GM19023 (cell line): ENCODE data around the gene AGTRAP.

Experiments
- ATAC-seq: cut with Tn5 transposase; IDR thresholded peaks from one replicate; pipeline ENCODE4 v1.9.1; 2021; ENCODE audit warnings: mild to moderate bottlenecking, moderate library complexity; ENCODE audit not compliant: unreplicated experiment

AGTRAP gene

GRCh38 chr1:11780380-11781147 lies 44.6 kb downstream of the AGTRAP start:
- no peak for ATAC-seq

- no peak for ATAC-seq
Measured at GRCh38 chr1:11781297-11781696, 45.4 kb downstream of the AGTRAP start.

GRCh38 chr1:11782127-11782708 lies 46.3 kb downstream of the AGTRAP start:
- no peak for ATAC-seq

- ATAC-seq = no peak
Measured at GRCh38 chr1:11783556-11783955, 47.6 kb downstream of the AGTRAP start.

- ATAC-seq = no peak
Measured at GRCh38 chr1:11784256-11784992, 48.5 kb downstream of the AGTRAP start.

GRCh38 chr1:11784993-11785769 lies 49.2 kb downstream of the AGTRAP start:
- ATAC-seq = no peak

- no peak for ATAC-seq
Measured at GRCh38 chr1:11786168-11786567, 50.2 kb downstream of the AGTRAP start.

GRCh38 chr1:11787251-11787803 lies 51.4 kb downstream of the AGTRAP start:
- ATAC-seq = no peak

- no peak for ATAC-seq
Measured at GRCh38 chr1:11787804-11788436, 52.0 kb downstream of the AGTRAP start.

GRCh38 chr1:11788549-11789053 lies 52.7 kb downstream of the AGTRAP start:
- ATAC-seq = no peak

- no peak for ATAC-seq
Measured at GRCh38 chr1:11789126-11790067, 53.5 kb downstream of the AGTRAP start.

- no peak for ATAC-seq
Measured at GRCh38 chr1:11790101-11790879, 54.4 kb downstream of the AGTRAP start.

- no peak for ATAC-seq
Measured at GRCh38 chr1:11790880-11791715, 55.2 kb downstream of the AGTRAP start.

GRCh38 chr1:11792106-11792505 lies 56.2 kb downstream of the AGTRAP start:
- no peak for ATAC-seq

- ATAC-seq = no peak
Measured at GRCh38 chr1:11793819-11794218, 57.9 kb downstream of the AGTRAP start.

- ATAC-seq = no peak
Measured at GRCh38 chr1:11794446-11795237, 58.7 kb downstream of the AGTRAP start.
